ENCODE data around the gene TULP4. TPM values are rescaled to one million over a fixed set of nuclear protein-coding genes. Genes with fewer than 3 reads are reported as not detected.
"Not testable (repeated sequence)": the region's sequence is repeated elsewhere in the genome, so short reads cannot be mapped to it uniquely, and the experiment has no call there.

TULP4 gene
- total and polyA plus RNA-seq, 7 experiments from 2014 or later, result 33.3 to 79.0 (median 51.8) TPM

GRCh38 chr6:158517581-158517980, 205.3 kb downstream of the TULP4 start:
- Mint-ChIP-seq H3K4me3 (peak overlapping the region in 9 of 10 donors; percentile 10 to 92 (median 83)), H3K27ac (peak overlapping the region in 1 of 9 donors; percentile 86), H3K36me3 (peaks cover 0 to 3% (median 0%) of the 10 kb centered on the region in 5 donors), H3K9me3 (no peaks in the 10 kb centered on the region), H3K27me3 (peaks cover 0 to 26% (median 21%) of the 10 kb centered on the region in 5 donors), H3K4me1 (peaks cover 23 to 43% (median 38%) of the 10 kb centered on the region in 7 donors)
- peak; percentile 30 for ATAC-seq
- intact Hi-C loops (cut with micrococcal nuclease), result loop anchor here in 1 of 2 donors (5.0 kb wide), 1 partner anchor 45 kb away; the partner anchor contains the start of gene TMEM181
- Histone ChIP-seq H3K27ac (ENCODE audit: low read depth, low read length) (no peak overlapping the region), H3K4me3 (ENCODE audit: low read length) (peak overlapping the region; percentile 31), H3K27me3 (ENCODE audit: control insufficient read depth in 2 of 2, insufficient read depth in 2 of 2, low read length in 2 of 2) (no peaks in the 10 kb centered on the region), H3K9me3 (ENCODE audit: control insufficient read depth in 2 of 3, low read length in 3 of 3) (no peaks in the 10 kb centered on the region), H3K36me3 (ENCODE audit: control insufficient read depth in 2 of 3, insufficient read depth in 3 of 3, low read length in 3 of 3) (no peaks in the 10 kb centered on the region), H3K4me1 (ENCODE audit: control insufficient read depth in 2 of 2, insufficient read depth in 2 of 2, low read length in 2 of 2) (peaks cover 16 to 18% of the 10 kb centered on the region in 2 donors)
- ChIA-PET CTCF (no interaction called here), POLR2A (no interaction called here)
- DNase-seq, result no peak

DNA sequence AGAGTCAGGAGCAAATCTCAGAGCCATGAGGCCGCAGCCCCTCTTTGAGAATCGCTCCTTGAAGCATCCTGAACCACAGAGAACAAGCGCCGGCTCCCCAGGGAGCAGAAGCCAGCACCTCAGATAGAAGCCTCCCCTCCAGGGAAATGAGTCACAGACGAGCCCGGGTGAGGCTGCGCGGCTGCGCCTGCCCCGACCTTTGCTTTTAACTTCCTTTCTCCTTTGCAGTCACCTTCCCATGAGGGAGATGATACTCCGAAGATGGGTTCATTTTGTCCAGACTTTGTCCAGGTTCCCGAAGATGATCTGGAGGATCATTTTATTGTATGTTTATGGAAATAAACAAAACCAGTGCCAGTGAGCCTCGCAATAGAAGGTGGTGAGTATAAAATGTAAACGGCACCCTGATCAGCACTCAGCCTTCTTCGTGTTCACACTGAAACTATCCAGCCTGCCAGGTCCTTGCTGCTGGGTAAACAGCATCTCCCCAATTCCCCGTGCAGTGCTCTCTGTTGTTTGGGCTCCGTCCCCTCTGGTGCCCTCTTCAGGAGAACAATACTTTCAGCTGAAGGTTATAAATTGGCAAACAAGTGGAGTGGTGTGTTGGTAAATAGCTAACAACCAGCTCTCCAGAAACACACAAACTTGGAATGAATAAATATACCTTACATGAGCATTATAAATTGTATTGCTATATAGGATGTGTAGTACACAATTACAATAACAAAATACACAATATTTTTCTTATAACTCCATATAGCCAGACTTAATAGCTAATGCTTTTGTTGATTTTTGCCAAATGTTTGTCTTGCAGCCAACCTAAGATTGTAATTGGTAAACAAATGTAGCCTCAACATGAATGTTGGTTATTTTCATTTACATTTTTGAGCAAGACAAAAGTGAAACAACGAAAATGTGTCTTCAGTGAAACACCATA, 206.2 kb downstream of the TULP4 start:
- peaks cover 16 to 17% of the 10 kb centered on the region in 2 donors for H3K4me1 ChIP-seq (ENCODE audit: control insufficient read depth in 2 of 2, insufficient read depth in 2 of 2, low read length in 2 of 2)
- Mint-ChIP-seq H3K9me3 (no peaks in the 10 kb centered on the region), H3K4me3 (peak overlapping the region; percentile 63 to 92 (median 82)), H3K27me3 (peaks cover 3 to 26% (median 23%) of the 10 kb centered on the region in 5 donors), H3K4me1 (peaks cover 23 to 43% (median 38%) of the 10 kb centered on the region in 7 donors), H3K27ac (peak overlapping the region in 6 of 9 donors; percentile 18 to 86 (median 28)), H3K36me3 (peaks cover 0 to 4% (median 2%) of the 10 kb centered on the region in 5 donors)
- no peaks in the 10 kb centered on the region for H3K36me3 ChIP-seq (ENCODE audit: control insufficient read depth in 2 of 3, insufficient read depth in 3 of 3, low read length in 3 of 3)
- peak overlapping the region; percentile 31 for H3K4me3 ChIP-seq (ENCODE audit: low read length)
- no peak overlapping the region for H3K27ac ChIP-seq (ENCODE audit: low read depth, low read length)
- ChIA-PET POLR2A (no interaction called here), CTCF (interaction anchor here (0.7 to 1.5 kb wide), 3 partner anchors 9 to 304 kb away, joined by 3 to 4 read pairs (median 3); no protein-coding TSS in a partner anchor)
- peak; percentile 86 for ATAC-seq
- peak in 7 of 9 donors; percentile 34 to 56 (median 38) for DNase-seq
- no peaks in the 10 kb centered on the region for H3K9me3 ChIP-seq (ENCODE audit: control insufficient read depth in 2 of 3, low read length in 3 of 3)
- no peaks in the 10 kb centered on the region for H3K27me3 ChIP-seq (ENCODE audit: control insufficient read depth in 2 of 2, insufficient read depth in 2 of 2, low read length in 2 of 2)
- intact Hi-C loops (cut with micrococcal nuclease), result loop anchor here (1.0 to 5.0 kb wide), 5 partner anchors 42 to 298 kb away; partner anchors contain the start of gene TMEM181 (in 2 of the 2)

- Histone ChIP-seq H3K27ac (ENCODE audit: low read depth, low read length) (no peak overlapping the region), H3K4me3 (ENCODE audit: low read length) (no peak overlapping the region), H3K36me3 (ENCODE audit: control insufficient read depth in 2 of 3, insufficient read depth in 3 of 3, low read length in 3 of 3) (no peaks in the 10 kb centered on the region), H3K9me3 (ENCODE audit: control insufficient read depth in 2 of 3, low read length in 3 of 3) (no peaks in the 10 kb centered on the region), H3K4me1 (ENCODE audit: control insufficient read depth in 2 of 2, insufficient read depth in 2 of 2, low read length in 2 of 2) (peaks cover 9 to 12% of the 10 kb centered on the region in 2 donors), H3K27me3 (ENCODE audit: control insufficient read depth in 2 of 2, insufficient read depth in 2 of 2, low read length in 2 of 2) (no peaks in the 10 kb centered on the region)
- H3K27ac Mint-ChIP-seq, result no peak overlapping the region
- DNase-seq, result no peak
- intact Hi-C loops (cut with micrococcal nuclease), result loop anchor here (2.0 to 5.0 kb wide), 4 partner anchors 42 to 298 kb away; partner anchors contain the start of gene TMEM181 (in 2 of the 2)
- ChIA-PET CTCF (interaction anchor here (0.7 to 1.5 kb wide), 3 partner anchors 10 to 305 kb away, joined by 3 to 4 read pairs (median 3); no protein-coding TSS in a partner anchor), POLR2A (no interaction called here)
- no peak overlapping the region for H3K4me3 Mint-ChIP-seq
- H3K27me3 Mint-ChIP-seq, result peaks cover 11 to 35% (median 24%) of the 10 kb centered on the region in 5 donors
- peaks cover 0 to 4% (median 0%) of the 10 kb centered on the region in 11 donors for H3K9me3 Mint-ChIP-seq
- peaks cover 0 to 10% (median 7%) of the 10 kb centered on the region in 5 donors for H3K36me3 Mint-ChIP-seq
- no peak for ATAC-seq
- peaks cover 15 to 38% (median 33%) of the 10 kb centered on the region in 7 donors for H3K4me1 Mint-ChIP-seq
Measured at GRCh38 chr6:158519300-158519699, 207.0 kb downstream of the TULP4 start.

- Mint-ChIP-seq H3K36me3 (peaks cover 0 to 12% (median 7%) of the 10 kb centered on the region in 5 donors), H3K27me3 (peaks cover 16 to 39% (median 28%) of the 10 kb centered on the region in 5 donors), H3K27ac (no peak overlapping the region), H3K4me1 (peaks cover 12 to 33% (median 28%) of the 10 kb centered on the region in 7 donors), H3K9me3 (peaks cover 0 to 4% (median 0%) of the 10 kb centered on the region in 11 donors), H3K4me3 (peak overlapping the region in 1 of 10 donors; percentile 32)
- Histone ChIP-seq H3K9me3 (ENCODE audit: control insufficient read depth in 2 of 3, low read length in 3 of 3) (no peaks in the 10 kb centered on the region), H3K4me1 (ENCODE audit: control insufficient read depth in 2 of 2, insufficient read depth in 2 of 2, low read length in 2 of 2) (peaks cover 4 to 8% of the 10 kb centered on the region in 2 donors), H3K36me3 (ENCODE audit: control insufficient read depth in 2 of 3, insufficient read depth in 3 of 3, low read length in 3 of 3) (no peaks in the 10 kb centered on the region), H3K4me3 (ENCODE audit: low read length) (no peak overlapping the region), H3K27me3 (ENCODE audit: control insufficient read depth in 2 of 2, insufficient read depth in 2 of 2, low read length in 2 of 2) (no peaks in the 10 kb centered on the region), H3K27ac (ENCODE audit: low read depth, low read length) (no peak overlapping the region)
- intact Hi-C loops (cut with micrococcal nuclease), result loop anchor here (2.0 to 5.0 kb wide), 4 partner anchors 41 to 299 kb away; partner anchors contain the start of gene TMEM181 (in 2 of the 2)
- ChIA-PET POLR2A (no interaction called here), CTCF (no interaction called here)
- DNase-seq, result no peak
- ATAC-seq, result no peak
Measured at GRCh38 chr6:158519761-158520160, 207.5 kb downstream of the TULP4 start.

DNA sequence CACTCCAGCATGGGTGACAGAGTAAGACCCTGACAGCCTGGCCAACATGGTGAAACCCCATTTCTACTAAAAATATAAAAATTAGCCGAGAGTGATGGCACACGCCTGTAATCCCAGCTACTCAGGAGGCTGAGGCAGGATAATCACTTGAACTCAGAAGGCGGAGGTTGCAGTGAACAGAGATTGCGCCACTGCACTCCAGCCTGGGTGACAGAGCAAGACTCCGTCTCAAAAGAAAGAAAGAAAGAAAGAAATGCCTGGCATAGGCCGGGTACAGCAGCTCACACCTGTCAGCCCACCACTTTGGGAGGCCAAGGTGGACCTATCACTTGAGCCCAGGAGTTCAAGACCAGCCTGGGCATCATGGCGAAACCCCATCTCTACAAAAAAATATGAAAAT, 208.7 kb downstream of the TULP4 start:
- CTCF ChIA-PET; DNase-seq; H3K27me3 ChIP-seq (ENCODE audit: control insufficient read depth in 2 of 2, insufficient read depth in 2 of 2, low read length in 2 of 2); H3K4me1 ChIP-seq (ENCODE audit: control insufficient read depth in 2 of 2, insufficient read depth in 2 of 2, low read length in 2 of 2); POLR2A ChIA-PET; H3K9me3 ChIP-seq (ENCODE audit: control insufficient read depth in 2 of 3, low read length in 3 of 3); intact Hi-C loops (cut with micrococcal nuclease); H3K27ac Mint-ChIP-seq; H3K36me3 ChIP-seq (ENCODE audit: control insufficient read depth in 2 of 3, insufficient read depth in 3 of 3, low read length in 3 of 3); H3K4me3 Mint-ChIP-seq; H3K27ac ChIP-seq (ENCODE audit: low read depth, low read length); ATAC-seq; H3K4me3 ChIP-seq (ENCODE audit: low read length); H3K9me3 Mint-ChIP-seq: not testable (repeated sequence)
- H3K4me1 Mint-ChIP-seq, result peaks cover 7 to 21% (median 17%) of the 10 kb centered on the region in 7 donors
- H3K27me3 Mint-ChIP-seq, result peaks cover 28 to 50% (median 37%) of the 10 kb centered on the region in 5 donors
- H3K36me3 Mint-ChIP-seq, result peaks cover 0 to 14% (median 7%) of the 10 kb centered on the region in 5 donors

DNA sequence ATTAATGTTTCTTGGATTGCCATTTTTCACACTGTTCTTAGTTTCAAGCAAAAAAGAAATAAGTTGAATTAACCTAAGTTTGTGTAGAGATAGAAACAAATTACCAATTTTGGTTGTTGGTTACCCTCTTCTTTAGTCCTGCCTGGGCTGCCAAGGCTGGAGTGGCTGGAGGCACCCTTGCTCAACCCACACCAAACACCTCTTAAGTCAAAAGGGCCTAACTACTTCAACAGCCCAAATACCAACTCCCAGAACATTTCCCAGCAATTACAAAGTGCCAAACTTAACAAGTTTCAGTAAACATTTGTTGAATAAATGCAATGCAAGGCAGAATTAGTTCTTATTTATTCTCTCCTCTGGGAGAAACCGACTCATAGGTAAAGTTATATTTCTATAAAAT, 209.5 kb downstream of the TULP4 start:
- Mint-ChIP-seq H3K27me3 (peaks cover 33 to 58% (median 44%) of the 10 kb centered on the region in 5 donors), H3K4me3 (no peak overlapping the region)
- intact Hi-C loops (cut with micrococcal nuclease), result no loop called here

More for the DNA sequence above, 209.5 kb downstream of the TULP4 start:
- peaks cover 0 to 15% (median 14%) of the 10 kb centered on the region in 5 donors for H3K36me3 Mint-ChIP-seq
- ChIA-PET CTCF (no interaction called here), POLR2A (no interaction called here)
- Histone ChIP-seq H3K9me3 (ENCODE audit: control insufficient read depth in 2 of 3, low read length in 3 of 3) (no peaks in the 10 kb centered on the region), H3K27me3 (ENCODE audit: control insufficient read depth in 2 of 2, insufficient read depth in 2 of 2, low read length in 2 of 2) (no peaks in the 10 kb centered on the region), H3K4me1 (ENCODE audit: control insufficient read depth in 2 of 2, insufficient read depth in 2 of 2, low read length in 2 of 2) (peaks cover 4 to 5% of the 10 kb centered on the region in 2 donors), H3K4me3 (ENCODE audit: low read length) (no peak overlapping the region), H3K36me3 (ENCODE audit: control insufficient read depth in 2 of 3, insufficient read depth in 3 of 3, low read length in 3 of 3) (no peaks in the 10 kb centered on the region), H3K27ac (ENCODE audit: low read depth, low read length) (no peak overlapping the region)
- peaks cover 0 to 12% (median 4%) of the 10 kb centered on the region in 11 donors for H3K9me3 Mint-ChIP-seq
- peaks cover 6 to 17% (median 14%) of the 10 kb centered on the region in 7 donors for H3K4me1 Mint-ChIP-seq
- H3K27ac Mint-ChIP-seq, result no peak overlapping the region
- ATAC-seq (no peak), DNase-seq (no peak)

Data from naive thymus-derived CD4-positive, alpha-beta T cell (primary cell).